HL-60 (cell line): ENCODE data around the gene AGAP5.

Experiments
- CTCF ChIP-seq: IDR thresholded peaks from one replicate; pipeline ENCODE4 v1.5.1; 2011; ENCODE audit warnings: low read length, control low read depth, inconsistent platforms; ENCODE audit not compliant: insufficient read depth
- GABPA ChIP-seq: IDR thresholded peaks from 2 replicates; pipeline ENCODE4 v1.6.1; 2012; ENCODE audit warnings: low read depth
- POLR2AphosphoS5 ChIP-seq: IDR thresholded peaks from 2 replicates; pipeline ENCODE4 v1.6.1; 2012; ENCODE audit warnings: low read depth
- TF ChIP-seq, protein P1 (sequence below): IDR thresholded peaks from 2 replicates; pipeline ENCODE4 v1.6.1; 2012; ENCODE audit warnings: low read depth; ENCODE audit not compliant: insufficient replicate concordance

DNA sequence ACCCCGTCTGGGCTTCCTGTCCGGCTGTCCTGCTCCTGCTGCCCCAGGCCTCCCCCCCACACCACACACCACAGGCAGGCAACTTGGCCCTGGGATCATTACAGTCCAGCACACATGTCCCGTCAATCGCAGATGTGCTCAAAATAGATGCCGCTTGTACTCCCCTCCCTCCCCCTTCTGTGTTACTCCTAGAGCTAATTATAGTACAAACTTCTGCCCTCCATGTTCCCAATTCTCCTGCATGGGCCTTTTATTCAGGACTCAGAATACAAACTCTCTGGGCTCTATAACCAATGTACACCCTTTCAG lies 42.0 kb downstream of the AGAP5 start, which contains the start of gene SYNPO2L:
- TF ChIP-seq CTCF (no peak), GABPA (no peak), POLR2AphosphoS5 (no peak)
- TF ChIP-seq, protein P1, sequence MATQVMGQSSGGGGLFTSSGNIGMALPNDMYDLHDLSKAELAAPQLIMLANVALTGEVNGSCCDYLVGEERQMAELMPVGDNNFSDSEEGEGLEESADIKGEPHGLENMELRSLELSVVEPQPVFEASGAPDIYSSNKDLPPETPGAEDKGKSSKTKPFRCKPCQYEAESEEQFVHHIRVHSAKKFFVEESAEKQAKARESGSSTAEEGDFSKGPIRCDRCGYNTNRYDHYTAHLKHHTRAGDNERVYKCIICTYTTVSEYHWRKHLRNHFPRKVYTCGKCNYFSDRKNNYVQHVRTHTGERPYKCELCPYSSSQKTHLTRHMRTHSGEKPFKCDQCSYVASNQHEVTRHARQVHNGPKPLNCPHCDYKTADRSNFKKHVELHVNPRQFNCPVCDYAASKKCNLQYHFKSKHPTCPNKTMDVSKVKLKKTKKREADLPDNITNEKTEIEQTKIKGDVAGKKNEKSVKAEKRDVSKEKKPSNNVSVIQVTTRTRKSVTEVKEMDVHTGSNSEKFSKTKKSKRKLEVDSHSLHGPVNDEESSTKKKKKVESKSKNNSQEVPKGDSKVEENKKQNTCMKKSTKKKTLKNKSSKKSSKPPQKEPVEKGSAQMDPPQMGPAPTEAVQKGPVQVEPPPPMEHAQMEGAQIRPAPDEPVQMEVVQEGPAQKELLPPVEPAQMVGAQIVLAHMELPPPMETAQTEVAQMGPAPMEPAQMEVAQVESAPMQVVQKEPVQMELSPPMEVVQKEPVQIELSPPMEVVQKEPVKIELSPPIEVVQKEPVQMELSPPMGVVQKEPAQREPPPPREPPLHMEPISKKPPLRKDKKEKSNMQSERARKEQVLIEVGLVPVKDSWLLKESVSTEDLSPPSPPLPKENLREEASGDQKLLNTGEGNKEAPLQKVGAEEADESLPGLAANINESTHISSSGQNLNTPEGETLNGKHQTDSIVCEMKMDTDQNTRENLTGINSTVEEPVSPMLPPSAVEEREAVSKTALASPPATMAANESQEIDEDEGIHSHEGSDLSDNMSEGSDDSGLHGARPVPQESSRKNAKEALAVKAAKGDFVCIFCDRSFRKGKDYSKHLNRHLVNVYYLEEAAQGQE = no peak
